ENCODE measurements around the gene ADAM22. TPM values are rescaled to one million over a fixed set of nuclear protein-coding genes. Genes with fewer than 3 reads are reported as not detected.

The ADAM22 gene
- total RNA-seq, 1 donor from 2014 or later, result 1.7 TPM

DNA sequence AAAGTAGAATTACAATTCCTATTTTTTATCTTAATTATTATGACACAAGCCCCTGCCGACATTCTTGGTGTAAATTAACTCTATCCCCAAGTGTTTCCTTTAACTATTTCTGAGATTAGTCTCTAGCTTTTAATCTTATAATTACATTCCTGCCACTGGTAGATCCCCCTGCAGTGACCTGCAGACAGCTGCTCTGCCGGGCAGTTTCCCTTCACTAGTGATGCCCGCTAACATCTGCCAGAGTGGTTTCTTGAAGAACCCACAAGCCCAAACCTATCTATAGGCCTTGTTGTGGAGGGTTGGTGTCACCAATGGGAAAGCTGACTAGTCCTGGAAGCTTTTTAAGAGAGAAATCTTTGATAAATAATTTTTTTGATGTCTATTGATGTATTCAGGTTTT is 50.0 kb downstream of the ADAM22 start:
- intact Hi-C loops (cut with micrococcal nuclease), result no loop called here
- no peak overlapping the region for H3K4me3 Mint-ChIP-seq
- H3K36me3 Mint-ChIP-seq (ENCODE audit: low read depth), result no peaks in the 10 kb centered on the region
- H3K9me3 Mint-ChIP-seq, result no peaks in the 10 kb centered on the region
- H3K27me3 Mint-ChIP-seq, result no peaks in the 10 kb centered on the region
- no peaks in the 10 kb centered on the region for H3K4me1 Mint-ChIP-seq
- no peak overlapping the region for H3K27ac Mint-ChIP-seq
- no peak for DNase-seq

DNA sequence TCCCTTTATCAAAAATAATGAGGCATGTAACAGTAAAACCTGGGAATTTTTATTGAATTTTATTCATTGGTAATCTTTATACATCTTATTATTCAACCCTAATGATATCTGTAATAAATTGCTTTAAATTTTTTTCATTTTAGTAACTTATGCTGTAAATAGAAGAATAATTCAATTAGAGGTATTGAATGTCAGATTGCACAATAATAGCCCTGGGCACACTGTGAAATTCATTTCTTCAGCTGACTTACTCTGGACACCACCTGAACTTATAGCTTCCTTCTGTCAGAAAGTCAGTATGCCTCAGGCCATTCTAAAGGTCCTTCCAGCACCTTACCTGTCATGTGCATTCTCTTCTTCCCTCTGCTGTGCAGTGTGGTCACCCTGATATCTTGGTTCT is 59.2 kb downstream of the ADAM22 start:
- no peak for DNase-seq
- Mint-ChIP-seq H3K4me1 (no peaks in the 10 kb centered on the region), H3K27me3 (no peaks in the 10 kb centered on the region), H3K9me3 (no peaks in the 10 kb centered on the region), H3K4me3 (no peak overlapping the region), H3K27ac (no peak overlapping the region), H3K36me3 (ENCODE audit: low read depth) (no peaks in the 10 kb centered on the region)
- intact Hi-C loops (cut with micrococcal nuclease), result no loop called here

DNA sequence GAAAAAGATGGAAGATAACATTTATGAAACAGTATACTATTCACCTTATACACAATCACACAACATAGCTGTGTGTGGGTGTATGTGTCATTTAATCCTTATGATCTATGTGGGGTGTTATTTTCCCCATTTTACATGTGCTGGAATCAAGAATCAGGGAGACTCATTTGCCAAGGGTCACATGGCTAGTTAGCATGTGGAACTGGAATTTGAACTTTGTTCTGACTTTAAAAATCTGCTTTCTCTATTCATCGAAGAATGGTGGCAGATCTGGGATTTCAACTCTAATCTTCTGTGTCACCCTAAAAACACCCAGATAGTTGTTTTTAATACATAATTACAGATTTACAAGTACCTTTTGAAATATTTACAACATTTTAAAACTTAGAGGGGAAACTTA is 65.2 kb downstream of the ADAM22 start:
- intact Hi-C loops (cut with micrococcal nuclease), result no loop called here
- no peak overlapping the region for H3K27ac Mint-ChIP-seq
- H3K36me3 Mint-ChIP-seq (ENCODE audit: low read depth), result no peaks in the 10 kb centered on the region
- DNase-seq, result no peak
- no peaks in the 10 kb centered on the region for H3K9me3 Mint-ChIP-seq
- H3K4me1 Mint-ChIP-seq, result no peaks in the 10 kb centered on the region
- peaks cover 2% of the 10 kb centered on the region for H3K27me3 Mint-ChIP-seq
- no peak overlapping the region for H3K4me3 Mint-ChIP-seq

DNA sequence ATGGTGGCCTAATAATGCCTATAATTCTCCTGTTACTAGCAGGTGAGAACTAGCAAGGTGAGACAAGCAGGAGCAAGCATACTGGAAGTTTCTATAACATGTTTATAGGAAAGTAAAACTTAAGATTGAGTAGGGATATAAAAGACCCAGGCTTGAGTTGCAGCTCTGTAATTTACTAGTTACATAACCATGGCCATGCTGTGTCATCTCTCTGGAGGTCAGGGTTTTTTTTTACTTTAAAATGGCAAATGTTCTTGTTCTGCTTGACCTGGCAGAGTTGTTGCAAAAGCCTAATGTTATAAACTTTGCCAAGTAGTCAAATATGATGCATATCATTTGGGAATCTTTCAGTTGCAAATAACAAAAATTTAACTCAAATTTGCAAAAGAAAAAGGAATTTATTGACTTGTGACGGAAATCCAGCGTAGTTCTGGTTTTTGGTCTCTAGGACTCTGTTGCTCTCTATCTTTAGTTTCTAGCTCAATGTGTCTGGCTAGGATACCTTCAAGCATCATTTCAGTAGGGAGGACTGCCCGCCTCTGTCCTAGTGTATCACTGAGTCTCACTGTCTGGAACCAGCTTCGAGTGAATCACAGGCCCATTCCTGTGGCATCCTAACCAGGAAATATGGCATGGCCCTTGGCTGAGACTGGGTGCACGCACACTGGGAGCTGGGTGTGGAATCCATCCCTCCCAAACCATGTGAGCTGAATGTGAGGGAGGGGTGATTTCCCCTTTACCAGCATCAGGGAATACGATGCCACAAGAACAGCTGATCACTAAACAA is 67.9 kb downstream of the ADAM22 start:
- DNase-seq, result no peak
- no peaks in the 10 kb centered on the region for H3K9me3 Mint-ChIP-seq
- H3K4me1 Mint-ChIP-seq, result no peaks in the 10 kb centered on the region
- intact Hi-C loops (cut with micrococcal nuclease), result no loop called here
- peaks cover 2% of the 10 kb centered on the region for H3K27me3 Mint-ChIP-seq
- no peak overlapping the region for H3K27ac Mint-ChIP-seq
- no peaks in the 10 kb centered on the region for H3K36me3 Mint-ChIP-seq (ENCODE audit: low read depth)
- no peak overlapping the region for H3K4me3 Mint-ChIP-seq

DNA sequence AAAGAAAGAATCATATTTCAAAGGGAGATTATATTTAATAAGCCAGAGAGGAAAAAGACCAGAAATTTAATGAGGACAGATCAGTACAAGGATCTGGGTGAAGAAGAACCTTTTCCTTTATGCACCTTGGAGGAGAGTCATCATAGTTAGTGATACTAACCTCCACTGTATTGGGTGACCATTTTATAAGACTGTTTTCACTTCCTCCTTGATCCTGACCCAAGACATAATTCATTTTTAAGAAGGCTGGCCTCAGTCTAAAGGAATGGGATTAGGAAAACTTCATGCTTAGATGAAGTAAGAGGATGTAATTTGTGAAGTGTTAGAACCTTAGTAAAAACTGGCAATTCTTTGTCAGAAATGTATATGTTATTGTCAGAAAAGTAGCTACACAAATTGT is 68.6 kb downstream of the ADAM22 start:
- Mint-ChIP-seq H3K4me3 (no peak overlapping the region), H3K9me3 (no peaks in the 10 kb centered on the region), H3K27ac (no peak overlapping the region), H3K36me3 (ENCODE audit: low read depth) (no peaks in the 10 kb centered on the region), H3K4me1 (no peaks in the 10 kb centered on the region), H3K27me3 (peaks cover 2% of the 10 kb centered on the region)
- intact Hi-C loops (cut with micrococcal nuclease), result no loop called here
- no peak for DNase-seq

DNA sequence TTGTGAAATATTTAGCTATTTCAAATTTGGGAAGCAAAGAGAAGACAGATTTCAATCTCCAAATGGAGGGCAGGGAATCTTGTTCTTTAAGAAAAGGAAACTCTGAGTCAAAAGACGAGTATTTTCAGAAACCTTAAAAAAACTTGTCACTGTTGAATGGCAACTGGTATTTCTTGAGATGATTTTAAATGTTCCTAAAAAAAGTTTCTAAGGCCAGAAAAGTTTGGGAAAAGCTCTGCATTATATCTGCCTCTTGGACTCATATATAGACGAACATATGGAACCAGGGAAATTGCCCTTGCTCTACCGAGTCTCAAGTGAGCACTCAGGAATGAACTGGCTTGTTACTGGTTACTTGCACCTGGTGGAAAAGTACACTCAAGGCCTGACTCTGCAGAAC is 69.5 kb downstream of the ADAM22 start:
- DNase-seq, result no peak
- no peaks in the 10 kb centered on the region for H3K9me3 Mint-ChIP-seq
- H3K4me3 Mint-ChIP-seq, result no peak overlapping the region
- intact Hi-C loops (cut with micrococcal nuclease), result no loop called here
- peaks cover 2% of the 10 kb centered on the region for H3K27me3 Mint-ChIP-seq
- H3K4me1 Mint-ChIP-seq, result no peaks in the 10 kb centered on the region
- no peaks in the 10 kb centered on the region for H3K36me3 Mint-ChIP-seq (ENCODE audit: low read depth)
- H3K27ac Mint-ChIP-seq, result no peak overlapping the region

DNA sequence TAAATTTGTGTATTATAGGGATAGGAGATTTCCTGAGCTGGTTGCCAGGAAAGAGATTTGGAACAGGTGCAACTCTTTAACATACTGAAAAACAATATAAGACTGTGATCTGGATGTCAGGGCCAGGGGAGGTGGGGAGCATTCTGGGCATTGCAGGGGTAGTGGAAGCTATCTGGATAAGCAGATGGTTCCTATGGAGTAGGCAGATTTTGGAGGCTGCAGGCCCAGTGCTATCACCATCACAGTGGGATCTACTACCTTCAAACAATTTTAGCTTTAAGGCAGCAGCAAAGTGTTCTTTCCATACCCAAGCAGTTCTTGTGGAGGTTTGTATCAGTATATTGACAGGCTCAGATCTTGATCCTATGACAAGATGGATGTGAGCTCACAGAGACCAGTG is 71.1 kb downstream of the ADAM22 start:
- no peaks in the 10 kb centered on the region for H3K9me3 Mint-ChIP-seq
- intact Hi-C loops (cut with micrococcal nuclease), result no loop called here
- H3K36me3 Mint-ChIP-seq (ENCODE audit: low read depth), result no peaks in the 10 kb centered on the region
- H3K4me1 Mint-ChIP-seq, result no peaks in the 10 kb centered on the region
- DNase-seq, result no peak
- peaks cover 2% of the 10 kb centered on the region for H3K27me3 Mint-ChIP-seq
- no peak overlapping the region for H3K4me3 Mint-ChIP-seq
- H3K27ac Mint-ChIP-seq, result no peak overlapping the region

DNA sequence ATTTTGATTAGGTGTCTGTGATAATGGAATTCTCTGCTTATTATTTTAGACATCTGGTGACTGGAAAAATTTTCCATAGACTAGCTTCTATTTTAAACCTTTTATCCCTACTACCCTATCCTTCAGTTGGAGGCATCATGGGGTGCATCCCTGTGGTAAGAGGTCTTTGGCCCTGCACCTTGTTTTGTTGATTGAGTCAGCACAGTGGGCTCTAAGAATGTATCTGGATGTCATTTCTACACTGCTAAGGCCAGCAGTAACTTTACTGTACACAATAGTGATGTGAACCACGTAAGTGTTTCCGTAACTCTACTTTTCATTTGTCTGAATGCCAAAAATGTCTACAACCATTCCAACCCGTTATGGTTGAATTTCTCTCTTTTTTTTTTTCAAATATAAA is 75.6 kb downstream of the ADAM22 start:
- no peak overlapping the region for H3K4me3 Mint-ChIP-seq
- intact Hi-C loops (cut with micrococcal nuclease), result no loop called here

DNA sequence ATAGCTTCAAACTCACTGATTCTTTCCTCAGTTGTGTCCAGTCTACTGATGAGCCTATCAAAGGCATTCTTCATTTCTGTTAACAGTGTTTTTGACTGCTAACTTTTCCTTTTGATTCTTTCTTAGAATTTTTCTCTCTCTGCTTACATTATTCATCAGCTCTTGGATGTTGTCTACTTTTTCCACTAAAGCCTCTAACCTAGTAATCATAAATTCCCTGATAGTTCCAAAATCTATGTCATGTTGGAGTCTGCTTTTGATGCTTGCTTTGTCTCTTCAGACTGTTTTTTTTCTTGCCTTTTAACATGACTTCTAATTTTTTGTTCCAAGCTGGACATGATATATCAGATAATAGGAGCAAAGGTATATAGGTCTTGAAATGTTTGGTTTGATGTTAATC is 78.0 kb downstream of the ADAM22 start:
- no peaks in the 10 kb centered on the region for H3K4me1 Mint-ChIP-seq
- no peak overlapping the region for H3K4me3 Mint-ChIP-seq
- no peaks in the 10 kb centered on the region for H3K36me3 Mint-ChIP-seq (ENCODE audit: low read depth)

More for the DNA sequence above, 75.6 kb downstream of the ADAM22 start:
- Mint-ChIP-seq H3K36me3 (ENCODE audit: low read depth) (no peaks in the 10 kb centered on the region), H3K27me3 (no peaks in the 10 kb centered on the region), H3K4me1 (no peaks in the 10 kb centered on the region), H3K9me3 (no peaks in the 10 kb centered on the region), H3K27ac (no peak overlapping the region)
- no peak for DNase-seq

DNA sequence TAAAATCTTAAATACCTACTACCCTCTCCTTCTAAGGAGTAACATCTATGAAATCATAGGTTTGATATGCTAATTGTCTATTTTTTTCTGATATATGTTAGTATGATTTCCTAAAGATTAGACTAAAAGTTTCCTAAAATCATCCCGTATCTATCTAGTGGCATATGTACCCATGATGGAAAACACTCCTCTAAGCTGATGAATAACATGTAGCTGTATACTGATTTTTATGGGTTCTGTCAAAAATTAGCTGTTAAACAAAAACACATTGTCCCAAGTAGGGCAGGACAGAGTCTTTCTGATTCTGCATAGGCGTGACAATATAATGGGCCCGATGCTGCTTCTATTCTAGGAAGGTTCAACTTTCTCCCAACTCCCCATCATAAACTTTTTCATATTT is 79.9 kb downstream of the ADAM22 start:
- Mint-ChIP-seq H3K4me3 (no peak overlapping the region), H3K36me3 (ENCODE audit: low read depth) (no peaks in the 10 kb centered on the region), H3K27ac (no peak overlapping the region), H3K27me3 (no peaks in the 10 kb centered on the region), H3K9me3 (no peaks in the 10 kb centered on the region), H3K4me1 (no peaks in the 10 kb centered on the region)
- intact Hi-C loops (cut with micrococcal nuclease), result no loop called here
- DNase-seq, result no peak

More for the DNA sequence above, 78.0 kb downstream of the ADAM22 start:
- Mint-ChIP-seq H3K27me3 (no peaks in the 10 kb centered on the region), H3K27ac (no peak overlapping the region), H3K9me3 (no peaks in the 10 kb centered on the region)
- no peak for DNase-seq
- intact Hi-C loops (cut with micrococcal nuclease), result no loop called here

DNA sequence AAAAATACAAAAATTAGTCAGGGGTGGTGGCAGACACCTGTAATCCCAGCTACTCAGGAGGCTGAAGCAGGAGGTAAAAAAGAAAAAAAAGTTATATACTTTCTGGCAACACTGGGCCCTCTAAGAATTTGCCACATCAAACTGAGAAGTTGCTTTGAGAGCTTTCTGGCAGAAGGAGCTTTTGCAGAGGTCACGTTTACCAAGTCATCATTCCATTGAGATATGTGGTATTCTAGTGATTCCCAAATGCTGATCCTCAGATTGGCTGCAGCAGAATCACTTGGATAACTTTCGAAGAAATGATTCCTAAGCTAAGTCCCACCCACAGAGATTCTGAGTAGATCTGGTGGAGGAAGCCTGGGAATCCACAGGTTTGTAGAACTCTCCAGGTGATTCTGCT is 80.5 kb downstream of the ADAM22 start:
- no peak overlapping the region for H3K27ac Mint-ChIP-seq
- intact Hi-C loops (cut with micrococcal nuclease), result no loop called here
- H3K9me3 Mint-ChIP-seq, result no peaks in the 10 kb centered on the region
- no peak overlapping the region for H3K4me3 Mint-ChIP-seq
- no peaks in the 10 kb centered on the region for H3K36me3 Mint-ChIP-seq (ENCODE audit: low read depth)
- DNase-seq, result no peak
- H3K4me1 Mint-ChIP-seq, result no peaks in the 10 kb centered on the region
- no peaks in the 10 kb centered on the region for H3K27me3 Mint-ChIP-seq

DNA sequence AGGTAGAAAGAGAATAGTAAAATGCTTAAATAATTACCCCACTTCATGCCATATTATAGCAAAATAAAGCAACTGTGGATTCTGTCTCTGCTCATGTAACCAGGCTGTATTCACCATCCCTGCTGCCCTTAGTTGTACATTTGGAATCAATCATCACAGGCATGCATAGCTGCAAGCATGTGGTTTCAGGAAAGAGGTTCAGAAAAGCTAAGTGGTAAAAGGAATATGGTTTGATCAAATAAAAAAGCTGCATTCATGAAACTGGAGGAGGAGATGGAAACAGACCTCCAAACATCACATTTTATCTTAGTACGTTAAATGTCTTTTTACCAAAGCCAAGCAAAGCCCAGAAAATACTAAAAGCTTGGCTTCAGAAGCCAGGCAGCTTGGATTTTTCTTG is 81.3 kb downstream of the ADAM22 start:
- Mint-ChIP-seq H3K4me3 (no peak overlapping the region), H3K27me3 (no peaks in the 10 kb centered on the region), H3K4me1 (no peaks in the 10 kb centered on the region), H3K36me3 (ENCODE audit: low read depth) (no peaks in the 10 kb centered on the region), H3K27ac (no peak overlapping the region), H3K9me3 (no peaks in the 10 kb centered on the region)
- DNase-seq, result no peak
- intact Hi-C loops (cut with micrococcal nuclease), result no loop called here

DNA sequence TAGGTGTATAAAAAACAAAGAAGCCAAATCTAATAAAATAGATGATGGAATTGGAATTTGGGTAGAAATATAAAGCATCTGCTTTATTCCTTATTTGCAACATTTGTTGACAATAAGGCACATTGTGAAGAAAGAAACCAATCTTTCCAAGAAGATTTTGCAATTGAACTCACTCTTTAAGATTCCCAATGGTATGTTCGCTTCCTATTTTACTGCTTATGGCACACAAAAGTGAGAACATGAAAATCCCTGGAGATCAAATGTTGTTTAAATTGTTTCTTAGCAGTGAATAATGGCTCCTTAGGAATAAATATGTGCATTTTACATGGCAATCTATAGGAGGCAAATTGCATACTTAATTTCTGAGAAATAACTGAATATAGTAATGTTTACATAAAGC is 84.5 kb downstream of the ADAM22 start:
- no peak overlapping the region for H3K4me3 Mint-ChIP-seq
- H3K27me3 Mint-ChIP-seq, result no peaks in the 10 kb centered on the region
- H3K4me1 Mint-ChIP-seq, result no peaks in the 10 kb centered on the region
- intact Hi-C loops (cut with micrococcal nuclease), result no loop called here
- no peaks in the 10 kb centered on the region for H3K9me3 Mint-ChIP-seq
- DNase-seq, result no peak
- no peaks in the 10 kb centered on the region for H3K36me3 Mint-ChIP-seq (ENCODE audit: low read depth)
- no peak overlapping the region for H3K27ac Mint-ChIP-seq

DNA sequence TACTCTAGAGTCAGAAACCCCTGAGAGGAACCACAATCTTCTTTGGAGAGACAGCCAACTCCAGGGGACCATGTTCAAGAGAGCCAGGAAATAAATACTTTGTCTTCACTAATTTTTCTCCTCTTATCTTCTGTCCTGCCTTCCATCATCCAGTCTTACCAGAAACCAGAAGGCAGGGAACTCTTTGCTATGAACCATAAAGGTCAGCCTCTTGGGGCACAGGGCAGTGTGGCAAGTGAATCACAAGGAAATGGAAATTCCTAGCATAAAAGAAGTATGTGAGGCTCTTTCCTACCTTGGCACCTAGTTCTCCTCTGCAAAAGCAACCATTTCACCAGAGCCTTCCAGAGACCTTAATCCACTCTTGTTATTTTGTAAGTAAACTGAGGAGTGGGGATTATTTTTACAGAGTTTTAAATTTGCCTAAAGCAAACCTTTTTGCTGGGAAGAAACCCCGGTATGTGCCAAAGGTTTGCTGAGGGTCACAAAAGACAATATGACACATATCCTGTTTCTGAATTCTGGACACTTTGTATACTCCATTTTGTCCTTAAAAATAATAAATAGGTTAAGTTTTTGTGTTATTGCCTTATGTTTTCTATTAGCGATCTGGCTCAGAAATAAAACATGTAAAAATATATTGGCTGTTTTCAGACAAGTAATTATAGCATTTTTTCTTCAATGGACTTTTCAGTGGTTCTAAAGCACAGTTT is 87.1 kb downstream of the ADAM22 start:
- H3K9me3 Mint-ChIP-seq, result peaks cover 4% of the 10 kb centered on the region
- no peaks in the 10 kb centered on the region for H3K27me3 Mint-ChIP-seq
- H3K4me3 Mint-ChIP-seq, result no peak overlapping the region
- intact Hi-C loops (cut with micrococcal nuclease), result no loop called here
- no peak for DNase-seq
- H3K36me3 Mint-ChIP-seq (ENCODE audit: low read depth), result no peaks in the 10 kb centered on the region
- no peaks in the 10 kb centered on the region for H3K4me1 Mint-ChIP-seq
- no peak overlapping the region for H3K27ac Mint-ChIP-seq

DNA sequence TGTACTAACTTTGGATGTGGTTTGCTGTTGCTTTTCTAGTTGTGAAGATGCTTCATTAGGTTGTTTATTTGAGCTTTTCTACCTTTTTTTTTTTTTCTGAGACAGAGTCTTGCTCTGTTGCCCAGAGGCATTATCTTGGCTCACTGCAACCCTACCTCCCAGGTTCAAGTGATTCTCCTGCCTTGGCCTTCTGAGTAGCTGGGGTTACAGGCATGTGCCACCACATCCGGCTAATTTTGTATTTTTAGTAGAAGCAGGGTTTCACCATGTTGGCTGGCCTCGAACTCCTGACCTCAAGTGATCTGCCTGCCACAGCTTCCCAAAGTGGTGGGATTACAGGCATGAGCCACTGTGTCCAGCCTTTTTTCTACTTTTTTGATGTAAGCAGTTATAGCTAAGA is 93.7 kb downstream of the ADAM22 start:
- DNase-seq, result no peak
- H3K4me1 Mint-ChIP-seq, result no peaks in the 10 kb centered on the region
- intact Hi-C loops (cut with micrococcal nuclease), result no loop called here
- H3K27ac Mint-ChIP-seq, result no peak overlapping the region
- no peaks in the 10 kb centered on the region for H3K27me3 Mint-ChIP-seq
- peaks cover 19% of the 10 kb centered on the region for H3K9me3 Mint-ChIP-seq
- H3K36me3 Mint-ChIP-seq (ENCODE audit: low read depth), result peaks cover 2% of the 10 kb centered on the region
- H3K4me3 Mint-ChIP-seq, result no peak overlapping the region
